ENCODE measurements around the gene CLDN22. TPM values are rescaled to one million over a fixed set of nuclear protein-coding genes. Genes with fewer than 3 reads are reported as not detected.

CLDN22 gene
- total and polyA plus RNA-seq, 2 experiments from 2014 or later: not detected

DNA sequence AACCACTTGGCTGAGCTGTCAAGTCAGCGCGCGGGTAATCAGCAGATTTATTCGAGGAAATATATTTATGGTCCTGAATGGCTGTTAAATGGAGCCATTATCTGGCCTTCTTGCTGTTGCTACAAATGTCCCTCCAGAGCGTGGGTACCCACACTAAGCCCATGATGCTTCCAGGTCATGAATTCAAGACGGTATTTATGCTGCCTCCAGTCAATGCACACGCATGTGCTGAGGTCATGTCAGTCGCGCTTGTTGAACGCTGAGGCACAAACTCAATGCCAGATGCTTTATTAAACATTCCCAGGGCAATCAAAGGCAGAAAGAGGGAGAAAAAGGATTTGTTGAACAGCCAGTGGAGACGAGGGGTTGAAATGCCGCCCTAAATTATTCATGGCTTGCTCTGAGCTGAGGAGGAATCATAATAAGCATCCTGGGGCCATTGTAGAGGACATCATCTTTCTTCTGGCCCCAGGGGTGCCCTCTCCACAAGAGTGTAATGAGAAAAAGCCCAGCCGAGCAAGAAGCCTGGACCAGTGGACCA, 38.2 kb upstream of the CLDN22 start:
- TF ChIP-seq, protein P1, sequence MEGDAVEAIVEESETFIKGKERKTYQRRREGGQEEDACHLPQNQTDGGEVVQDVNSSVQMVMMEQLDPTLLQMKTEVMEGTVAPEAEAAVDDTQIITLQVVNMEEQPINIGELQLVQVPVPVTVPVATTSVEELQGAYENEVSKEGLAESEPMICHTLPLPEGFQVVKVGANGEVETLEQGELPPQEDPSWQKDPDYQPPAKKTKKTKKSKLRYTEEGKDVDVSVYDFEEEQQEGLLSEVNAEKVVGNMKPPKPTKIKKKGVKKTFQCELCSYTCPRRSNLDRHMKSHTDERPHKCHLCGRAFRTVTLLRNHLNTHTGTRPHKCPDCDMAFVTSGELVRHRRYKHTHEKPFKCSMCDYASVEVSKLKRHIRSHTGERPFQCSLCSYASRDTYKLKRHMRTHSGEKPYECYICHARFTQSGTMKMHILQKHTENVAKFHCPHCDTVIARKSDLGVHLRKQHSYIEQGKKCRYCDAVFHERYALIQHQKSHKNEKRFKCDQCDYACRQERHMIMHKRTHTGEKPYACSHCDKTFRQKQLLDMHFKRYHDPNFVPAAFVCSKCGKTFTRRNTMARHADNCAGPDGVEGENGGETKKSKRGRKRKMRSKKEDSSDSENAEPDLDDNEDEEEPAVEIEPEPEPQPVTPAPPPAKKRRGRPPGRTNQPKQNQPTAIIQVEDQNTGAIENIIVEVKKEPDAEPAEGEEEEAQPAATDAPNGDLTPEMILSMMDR (IDR thresholded peaks at IDR 0.05; ENCODE audit: poor library complexity): no peak
- TF ChIP-seq EZH2 (IDR thresholded peaks at IDR 0.05; ENCODE audit: borderline replicate concordance): no peak
- no peak overlapping the region for H2AFZ ChIP-seq
- H3K79me2 ChIP-seq: no peaks in the 10 kb centered on the region
- no peak overlapping the region for H3K4me2 ChIP-seq
- no peaks in the 10 kb centered on the region for H3K4me1 ChIP-seq (ENCODE audit: insufficient read depth)
- no peak overlapping the region for H3K4me3 ChIP-seq
- no peak overlapping the region for H3K27ac ChIP-seq
- H3K36me3 ChIP-seq (replicated peaks; ENCODE audit: insufficient read depth, low read depth): no peaks in the 10 kb centered on the region
- H4K20me1 ChIP-seq (ENCODE audit: insufficient read depth, poor library complexity, severe bottlenecking): no peaks in the 10 kb centered on the region
- DNase-seq (ENCODE audit: low spot score): no peak
- H3K9me3 ChIP-seq (ENCODE audit: low read depth): no peaks in the 10 kb centered on the region
- no peaks in the 10 kb centered on the region for H3K27me3 ChIP-seq
- 93% methylated on average over 13 of the region's 13 CpGs for WGBS (ENCODE audit: low lambda C conversion rate, missing lambda C conversion rate)
- no peaks in the 10 kb centered on the region for H3K9me2 ChIP-seq (replicated peaks; ENCODE audit: insufficient read depth)

DNA sequence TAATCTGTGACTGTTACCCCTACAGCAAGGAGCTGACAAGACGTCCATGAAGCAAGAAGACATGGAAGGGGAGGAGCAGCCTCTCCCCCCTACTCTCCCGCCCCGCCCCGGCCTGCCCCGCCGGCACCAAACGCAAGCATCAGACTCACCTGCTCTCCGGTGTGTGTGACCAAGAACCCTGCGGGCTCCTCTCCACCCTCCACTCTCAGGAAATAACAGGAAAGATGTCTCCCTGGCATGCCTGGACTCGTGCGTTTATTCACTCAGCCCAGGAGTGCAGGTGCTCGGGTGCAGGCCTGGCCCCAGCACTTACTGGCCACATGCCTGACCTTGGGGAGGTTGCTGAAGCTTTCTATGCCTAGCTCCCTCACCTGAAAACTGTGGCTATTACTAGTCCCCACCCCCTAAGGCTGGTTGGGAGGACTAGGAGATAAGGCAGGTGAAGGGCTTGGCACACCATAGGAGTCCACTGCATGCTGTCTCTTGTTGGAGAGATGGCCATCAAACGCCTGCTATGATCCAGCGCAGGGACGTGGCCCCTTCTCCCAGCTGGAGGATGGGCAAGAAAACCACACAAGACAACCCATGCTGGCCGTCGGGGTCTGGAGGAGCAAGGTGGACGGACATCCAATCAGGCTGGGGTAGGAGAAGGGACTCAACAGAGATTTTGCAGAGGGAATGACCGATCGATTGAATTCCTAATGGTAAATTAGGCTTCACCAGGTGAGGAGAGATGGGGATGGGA, 37.0 kb upstream of the CLDN22 start:
- Histone ChIP-seq H3K27me3 (no peaks in the 10 kb centered on the region), H3K9me2 (replicated peaks; ENCODE audit: insufficient read depth) (no peaks in the 10 kb centered on the region), H3K27ac (no peak overlapping the region), H3K4me3 (no peak overlapping the region), H3K9me3 (ENCODE audit: low read depth) (no peaks in the 10 kb centered on the region), H4K20me1 (ENCODE audit: insufficient read depth, poor library complexity, severe bottlenecking) (no peaks in the 10 kb centered on the region), H2AFZ (no peak overlapping the region), H3K4me1 (ENCODE audit: insufficient read depth) (no peaks in the 10 kb centered on the region), H3K4me2 (no peak overlapping the region), H3K36me3 (replicated peaks; ENCODE audit: insufficient read depth, low read depth) (no peaks in the 10 kb centered on the region), H3K79me2 (no peaks in the 10 kb centered on the region)
- TF ChIP-seq, protein P1 (IDR thresholded peaks at IDR 0.05; ENCODE audit: poor library complexity): no peak
- TF ChIP-seq EZH2 (IDR thresholded peaks at IDR 0.05; ENCODE audit: borderline replicate concordance) (no peak), EZH2phosphoT487 (IDR thresholded peaks at IDR 0.05; ENCODE audit: low read depth, severe bottlenecking, unreplicated experiment) (no peak)
- no peak for DNase-seq (ENCODE audit: low spot score)
- WGBS (ENCODE audit: low lambda C conversion rate, missing lambda C conversion rate): 95% methylated on average over 19 of the region's 20 CpGs

DNA sequence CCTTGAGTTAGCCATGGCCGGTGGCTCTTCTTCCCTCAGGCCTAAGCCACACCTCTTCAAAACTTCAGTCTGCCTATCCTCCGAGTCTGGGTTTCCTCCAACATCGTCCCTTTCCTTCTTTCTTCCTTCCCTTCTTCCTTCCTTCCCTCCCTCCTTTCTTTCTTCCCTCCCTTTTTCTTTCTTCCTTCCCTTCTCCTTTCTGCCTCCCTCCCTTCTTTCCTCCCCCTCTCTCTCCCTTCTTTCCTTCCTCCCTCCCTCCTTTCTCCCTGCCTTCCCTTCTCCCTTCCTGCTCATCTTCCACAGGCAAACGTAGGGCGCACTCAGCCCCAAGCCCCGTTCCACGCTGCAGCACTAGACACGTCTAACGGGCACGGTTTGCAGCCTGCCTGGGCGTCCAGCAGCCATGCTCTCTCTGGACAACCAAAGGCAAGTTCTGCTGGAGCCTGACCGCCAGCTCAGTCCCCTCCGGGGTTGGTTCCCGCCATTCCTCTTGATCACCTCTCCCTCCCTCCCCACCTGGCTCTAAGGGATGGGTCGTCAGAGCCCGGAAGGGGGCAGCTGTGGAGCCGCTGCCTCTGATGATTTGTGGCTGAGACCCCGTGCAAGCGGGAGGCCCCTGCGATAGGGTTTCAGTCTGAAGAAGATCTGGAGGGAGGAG, 36.2 kb upstream of the CLDN22 start:
- Histone ChIP-seq H3K27ac (no peak overlapping the region), H3K4me1 (ENCODE audit: insufficient read depth) (no peaks in the 10 kb centered on the region), H4K20me1 (ENCODE audit: insufficient read depth, poor library complexity, severe bottlenecking) (no peaks in the 10 kb centered on the region), H3K9me3 (ENCODE audit: low read depth) (no peaks in the 10 kb centered on the region), H2AFZ (no peak overlapping the region), H3K27me3 (no peaks in the 10 kb centered on the region), H3K4me3 (no peak overlapping the region), H3K4me2 (no peak overlapping the region), H3K79me2 (no peaks in the 10 kb centered on the region), H3K9me2 (replicated peaks; ENCODE audit: insufficient read depth) (no peaks in the 10 kb centered on the region), H3K36me3 (replicated peaks; ENCODE audit: insufficient read depth, low read depth) (no peaks in the 10 kb centered on the region)
- DNase-seq (ENCODE audit: low spot score): no peak
- no peak for TF ChIP-seq EZH2 (IDR thresholded peaks at IDR 0.05; ENCODE audit: borderline replicate concordance)
- WGBS (ENCODE audit: low lambda C conversion rate, missing lambda C conversion rate): 90% methylated on average over 20 of the region's 20 CpGs

DNA sequence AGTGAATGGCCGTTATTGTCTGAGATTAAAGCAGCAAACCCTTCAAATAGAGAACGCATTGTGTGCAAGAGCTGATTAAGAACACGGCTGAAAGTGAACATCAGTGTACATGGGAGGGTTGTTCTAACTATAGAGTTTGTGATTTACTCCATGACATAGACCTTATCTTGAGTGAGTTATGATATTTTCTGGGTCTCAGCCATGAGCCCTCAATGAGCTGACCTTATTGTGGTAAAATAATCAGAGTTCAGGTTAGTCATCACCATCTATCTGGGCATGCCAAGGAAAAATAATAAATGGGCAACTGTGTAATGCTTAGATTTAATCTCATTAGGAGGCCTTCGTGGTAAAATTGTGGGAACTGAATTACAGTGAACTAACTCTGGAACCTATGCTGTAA, 35.3 kb upstream of the CLDN22 start:
- H2AFZ ChIP-seq: no peak overlapping the region
- TF ChIP-seq EZH2phosphoT487 (IDR thresholded peaks at IDR 0.05; ENCODE audit: low read depth, severe bottlenecking, unreplicated experiment): no peak
- no peak for TF ChIP-seq EZH2 (IDR thresholded peaks at IDR 0.05; ENCODE audit: borderline replicate concordance)
- TF ChIP-seq, protein P1 (IDR thresholded peaks at IDR 0.05; ENCODE audit: poor library complexity): no peak
- H3K36me3 ChIP-seq (replicated peaks; ENCODE audit: insufficient read depth, low read depth): no peaks in the 10 kb centered on the region
- H3K79me2 ChIP-seq: no peaks in the 10 kb centered on the region
- no peaks in the 10 kb centered on the region for H4K20me1 ChIP-seq (ENCODE audit: insufficient read depth, poor library complexity, severe bottlenecking)
- DNase-seq (ENCODE audit: low spot score): no peak
- H3K27me3 ChIP-seq: no peaks in the 10 kb centered on the region
- H3K4me3 ChIP-seq: no peak overlapping the region
- H3K9me3 ChIP-seq (ENCODE audit: low read depth): no peaks in the 10 kb centered on the region
- no peak overlapping the region for H3K4me2 ChIP-seq
- H3K4me1 ChIP-seq (ENCODE audit: insufficient read depth): no peaks in the 10 kb centered on the region
- WGBS (ENCODE audit: low lambda C conversion rate, missing lambda C conversion rate): 86% methylated on average over 4 of the region's 4 CpGs
- no peaks in the 10 kb centered on the region for H3K9me2 ChIP-seq (replicated peaks; ENCODE audit: insufficient read depth)
- no peak overlapping the region for H3K27ac ChIP-seq

Measured in hepatocyte (in vitro differentiated cells).